Stimulated activated CD8-positive, alpha-beta memory T cell treated with anti-CD3 and anti-CD28 coated beads, Interleukin-12 subunit alpha, Interleukin-12 subunit beta, amount 100 ng/mL, for 24 hours (primary cell): ENCODE data around the gene PDE6D.

ENCODE experiments used
- DNase-seq: peaks from one replicate; pipeline ENCODE4 v3.0.0-alpha.2; 2020; ENCODE audit errors: extremely low read depth

The PDE6D gene

GRCh38 chr2:231707625-231707926 is 73.5 kb downstream of the PDE6D start:
- no peak for DNase-seq

DNA sequence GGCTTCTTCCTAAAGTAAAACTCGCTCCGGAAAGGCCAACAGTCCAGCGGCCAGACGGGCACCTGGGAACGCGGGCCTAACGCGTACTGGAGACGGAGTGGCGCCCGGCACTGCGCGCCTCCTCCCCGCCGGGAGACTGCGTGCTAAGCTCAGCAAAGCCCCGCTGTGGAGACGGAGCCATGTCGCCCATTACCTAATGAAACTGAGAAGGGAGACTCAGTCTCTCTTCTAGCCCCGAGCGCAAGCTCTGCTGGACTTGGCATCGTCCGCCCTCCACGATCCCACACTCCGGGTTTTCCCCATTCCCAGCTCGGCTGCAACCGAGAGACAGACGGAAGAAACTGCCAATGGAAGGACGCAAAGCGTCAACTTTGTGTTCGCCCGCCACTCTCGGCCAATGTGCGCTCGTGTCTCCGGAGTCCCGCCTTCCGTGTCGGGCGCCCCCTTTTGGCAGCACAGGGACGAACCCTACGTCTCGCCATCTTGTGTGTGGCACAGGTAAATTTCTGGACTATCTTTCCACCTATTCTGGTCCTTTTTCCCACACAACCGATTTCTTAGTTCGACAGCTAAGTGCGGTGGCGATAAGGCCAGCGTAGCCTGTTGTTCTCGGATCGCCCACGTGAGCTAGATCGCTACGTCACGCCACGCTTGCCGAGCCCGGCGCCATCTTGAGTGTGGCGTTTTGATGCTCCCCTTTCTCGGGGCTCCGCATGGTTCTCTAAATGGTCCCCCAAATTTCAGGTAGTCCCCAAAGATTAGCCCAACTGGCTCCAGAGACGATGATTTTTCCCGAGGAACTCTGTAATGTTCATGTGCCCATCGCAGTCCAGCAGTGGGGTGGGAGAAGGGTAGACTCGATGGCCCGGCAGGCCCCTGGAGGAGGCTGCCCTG is 74.1 kb downstream of the PDE6D start:
- peak; percentile 90 for DNase-seq

DNA sequence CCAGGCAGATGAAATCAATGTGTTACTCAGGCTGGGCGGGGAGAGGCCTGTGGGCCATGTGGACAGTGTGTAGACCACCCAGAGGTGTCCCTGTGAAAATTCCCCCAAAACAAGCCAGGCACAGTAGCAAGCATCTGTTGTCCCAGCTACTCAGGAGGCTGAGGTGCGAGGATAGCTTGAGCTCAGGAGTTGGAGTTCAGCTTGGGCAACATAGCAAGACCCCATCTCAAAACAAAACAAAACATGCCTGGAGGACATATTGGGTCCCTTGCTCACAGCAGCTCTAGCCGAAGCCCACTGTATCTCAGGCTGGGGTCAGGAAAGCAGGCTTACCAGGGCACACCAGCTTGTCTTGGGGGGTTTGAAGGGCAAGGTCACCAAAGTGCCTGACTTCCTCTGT is 77.1 kb downstream of the PDE6D start:
- no peak for DNase-seq

DNA sequence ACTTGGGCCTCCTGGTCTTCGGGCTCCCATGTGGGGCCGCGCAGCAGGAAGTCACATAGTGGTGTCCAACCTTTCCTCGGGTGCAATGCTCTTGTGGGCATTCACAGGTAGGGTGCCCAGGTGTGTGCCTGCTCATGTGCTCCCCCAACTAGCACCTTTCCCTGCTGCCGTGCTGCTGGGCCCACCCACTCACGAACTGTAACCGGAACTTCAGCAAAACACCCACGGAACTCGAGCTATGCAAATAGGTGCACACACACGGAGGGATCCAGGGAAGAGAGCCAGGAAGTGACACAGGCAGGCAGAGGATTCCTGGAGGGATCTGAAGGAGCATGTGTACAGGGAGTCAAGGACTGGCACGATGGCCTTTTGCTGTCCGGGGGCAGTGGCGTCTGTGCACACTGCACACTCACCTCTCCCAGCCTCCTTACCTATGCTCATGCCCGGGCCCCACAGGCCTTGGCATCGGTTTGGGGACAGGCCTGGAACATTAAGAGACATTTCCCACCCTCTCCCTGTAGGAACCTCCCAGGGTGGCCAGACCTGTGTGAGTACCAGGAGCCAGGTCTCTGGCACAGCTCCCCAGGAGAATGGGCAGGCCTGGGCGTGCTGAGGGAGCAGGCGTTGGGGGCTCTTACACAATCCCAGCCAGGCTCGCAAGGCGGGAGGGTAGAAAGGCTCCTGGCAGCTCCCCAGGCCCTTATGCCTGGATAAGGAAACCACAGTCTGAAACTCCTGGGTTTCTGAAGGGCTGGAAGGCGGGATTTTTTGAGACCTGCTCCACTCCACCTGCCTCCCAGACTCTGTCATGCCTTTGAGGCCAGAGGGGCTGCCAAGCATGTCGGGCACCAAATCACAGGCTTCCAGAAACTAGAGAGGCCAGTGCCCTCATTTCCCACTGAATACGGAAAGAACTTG is 79.4 kb downstream of the PDE6D start:
- no peak for DNase-seq

GRCh38 chr2:231699006-231699405 is 82.1 kb downstream of the PDE6D start:
- no peak for DNase-seq

DNA sequence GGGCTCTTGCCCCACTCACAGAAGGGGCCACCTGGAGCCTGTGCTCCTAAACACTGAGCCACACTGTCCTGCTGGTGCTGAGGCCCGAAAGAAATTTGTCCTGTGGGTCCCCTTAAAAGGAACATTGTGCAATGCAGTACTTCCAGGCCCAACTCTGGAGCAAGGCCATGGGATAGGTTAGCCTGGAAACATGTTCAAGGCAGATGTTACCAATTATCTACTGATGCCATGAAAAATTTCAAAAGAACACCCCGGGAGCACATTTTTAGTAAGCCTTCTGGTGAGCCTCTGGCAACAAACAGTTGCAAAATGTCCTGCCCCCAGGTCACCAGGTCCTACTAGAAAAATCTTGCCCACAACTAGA is 85.1 kb downstream of the PDE6D start:
- no peak for DNase-seq

- no peak for DNase-seq
These were observed 87.1 kb downstream of the PDE6D start for GRCh38 chr2:231693956-231694355.

DNA sequence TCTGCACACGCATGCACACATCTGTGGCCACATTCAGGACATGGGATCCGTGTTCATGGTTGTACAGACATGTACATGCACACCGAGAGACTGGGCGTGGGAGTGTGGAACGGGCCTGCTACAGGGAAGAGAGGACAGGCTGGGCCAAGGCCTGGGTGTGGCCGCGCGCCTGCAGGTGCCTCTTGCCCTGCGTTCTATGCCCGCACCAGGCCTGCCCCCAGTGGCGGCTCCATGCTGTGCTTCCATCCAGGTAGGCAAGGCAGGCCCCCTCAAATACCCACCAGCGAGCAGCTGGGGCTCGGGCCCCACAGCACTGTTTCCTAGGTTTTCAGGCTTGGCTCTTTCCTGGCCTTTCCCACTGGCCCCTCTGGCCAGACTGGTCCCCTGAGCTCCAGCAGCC is 88.2 kb downstream of the PDE6D start:
- DNase-seq = no peak

GRCh38 chr2:231691251-231691772 is 89.8 kb downstream of the PDE6D start:
- no peak for DNase-seq

- DNase-seq = no peak
These were observed 91.8 kb downstream of the PDE6D start for GRCh38 chr2:231689124-231689893.

- no peak for DNase-seq
These were observed 92.4 kb downstream of the PDE6D start for GRCh38 chr2:231688719-231689118.

- no peak for DNase-seq
These were observed 93.1 kb downstream of the PDE6D start for GRCh38 chr2:231687961-231688360.

GRCh38 chr2:231687133-231687852 is 93.8 kb downstream of the PDE6D start:
- DNase-seq = no peak

DNA sequence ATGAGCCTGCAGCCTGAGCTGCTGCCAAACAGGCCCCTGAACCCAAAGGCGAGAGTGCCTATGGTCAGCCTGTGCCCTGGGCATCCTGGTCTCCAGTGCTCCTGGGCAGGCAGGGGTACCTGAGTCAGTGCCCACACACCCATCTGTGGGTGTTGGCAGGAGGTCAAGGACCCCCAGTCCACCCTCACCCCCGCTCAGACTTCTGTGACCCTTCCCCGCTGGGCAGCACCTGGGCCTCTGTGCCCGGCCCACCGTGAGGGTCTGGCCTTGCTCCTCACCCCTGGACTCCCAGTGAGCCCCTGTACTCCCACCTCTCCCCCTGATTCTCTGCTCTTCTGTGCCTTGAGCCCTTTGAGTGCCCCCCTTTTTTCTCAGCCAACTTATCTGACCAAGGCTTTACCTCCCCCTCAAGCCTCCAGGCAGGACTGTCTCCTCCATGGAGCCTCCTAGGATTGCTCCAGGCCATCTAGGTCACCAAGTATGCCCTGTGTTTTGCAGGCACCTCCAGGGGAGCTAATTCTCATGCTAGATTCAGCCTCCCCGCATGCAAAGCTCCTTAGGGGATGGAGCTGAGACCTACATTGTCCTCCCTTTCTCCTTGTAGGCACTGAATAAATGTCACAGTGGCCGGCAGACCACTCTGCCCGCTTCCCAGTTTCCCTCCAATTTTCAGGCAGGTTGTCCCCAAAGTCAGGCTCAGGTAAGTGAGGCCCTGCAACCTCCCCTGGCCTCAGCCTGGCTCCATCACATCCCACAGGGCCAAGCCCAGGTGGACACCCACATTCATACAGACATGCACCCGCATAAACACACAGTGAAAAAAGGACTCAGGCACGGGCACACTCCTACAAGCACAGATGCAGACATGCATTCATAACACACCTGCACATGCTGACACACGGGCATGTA is 94.6 kb downstream of the PDE6D start:
- no peak for DNase-seq

DNA sequence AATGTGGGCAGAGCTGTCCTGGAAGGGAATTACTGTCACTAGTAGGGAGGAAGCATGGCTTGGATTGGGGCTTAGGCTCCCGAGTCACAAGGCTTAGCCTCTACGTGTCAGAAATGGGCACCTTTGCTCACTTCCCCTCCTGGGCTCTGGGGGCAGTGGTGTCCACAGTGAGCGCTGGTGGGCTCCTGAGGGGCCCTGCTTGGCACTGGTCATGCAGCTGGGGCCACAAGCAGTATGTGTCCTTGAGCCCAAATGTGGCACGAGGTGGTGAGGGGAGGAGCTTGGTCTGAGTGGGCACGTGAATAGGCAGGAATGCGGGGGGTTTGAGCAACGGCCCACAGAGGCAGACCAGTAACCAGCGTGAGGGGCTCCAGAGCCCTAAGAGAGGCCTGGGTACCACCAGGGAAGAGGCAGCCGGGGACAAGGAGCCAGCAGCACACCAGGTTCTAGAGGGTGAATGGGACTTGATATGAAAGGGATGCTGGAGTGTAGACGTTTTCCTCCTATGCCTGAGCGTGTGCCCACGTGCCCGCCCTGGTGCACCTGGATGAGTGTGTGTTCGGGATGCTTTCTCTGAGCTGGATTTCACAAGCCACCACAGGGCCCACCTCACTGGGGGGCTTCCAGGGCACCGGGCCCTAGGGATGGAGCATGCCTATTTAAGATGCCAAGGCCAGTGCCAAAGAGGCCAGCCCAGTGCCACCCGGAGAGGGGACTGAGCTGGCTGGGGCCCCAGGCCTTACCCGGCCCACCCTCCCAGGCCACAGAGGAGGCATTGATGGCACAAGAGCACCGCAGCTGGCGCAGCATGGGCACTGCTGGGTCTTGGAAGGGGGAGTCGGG is 95.5 kb downstream of the PDE6D start:
- no peak for DNase-seq

- no peak for DNase-seq
These were observed 96.5 kb downstream of the PDE6D start for GRCh38 chr2:231684314-231685223.

- no peak for DNase-seq
These were observed 97.5 kb downstream of the PDE6D start for GRCh38 chr2:231683292-231684235.
